Smooth muscle cell (in vitro differentiated cells): Measurements from ENCODE around the gene SLC2A13. TPM values are rescaled to one million over a fixed set of nuclear protein-coding genes. Genes with fewer than 3 reads are reported as not detected.
"Not testable (repeated sequence)": the region's sequence is repeated elsewhere in the genome, so short reads cannot be mapped to it uniquely, and the experiment has no call there.

Source experiments
- DNase-seq: peaks from one replicate; lab custom pipeline; 2025; ENCODE audit not compliant: unreplicated experiment; lab: John Stamatoyannopoulos, UW
- H2AFZ ChIP-seq: fragments of 200-600 bp; sonication (generic); 2 replicates; pipeline ENCODE4 v1.6.0; 2016; ENCODE audit warnings: antibody characterized with exemption, low read depth, mild to moderate bottlenecking
- H3F3A ChIP-seq: fragments of 200-600 bp; sonication (generic); 2 replicates; pipeline ENCODE4 v1.6.0; 2017; ENCODE audit warnings: antibody characterized with exemption, low read depth
- H3K27ac ChIP-seq: fragments of 200-600 bp; sonication (generic); 2 replicates; pipeline ENCODE4 v1.5.1; 2016; ENCODE audit warnings: low read depth, mild to moderate bottlenecking
- H3K27me3 ChIP-seq: fragments of 200-600 bp; sonication (generic); 2 replicates; pipeline ENCODE4 v1.6.1; 2016; ENCODE audit warnings: low read depth, mild to moderate bottlenecking
- H3K36me3 ChIP-seq: fragments of 200-600 bp; sonication (generic); 2 replicates; pipeline ENCODE4 v1.5.1; 2016; ENCODE audit warnings: low read depth
- H3K4me1 ChIP-seq: fragments of 200-600 bp; sonication (generic); 2 replicates; pipeline ENCODE4 v1.5.1; 2016; ENCODE audit warnings: low read depth
- H3K4me2 ChIP-seq: fragments of 200-600 bp; sonication (generic); 2 replicates; pipeline ENCODE4 v1.6.0; 2016; ENCODE audit warnings: mild to moderate bottlenecking
- H3K4me3 ChIP-seq: fragments of 200-600 bp; sonication (generic); 2 replicates; pipeline ENCODE4 v1.5.1; 2016; ENCODE audit warnings: mild to moderate bottlenecking
- H3K79me2 ChIP-seq: fragments of 200-600 bp; sonication (generic); 2 replicates; pipeline ENCODE4 v1.6.0; 2016; ENCODE audit warnings: low read depth, mild to moderate bottlenecking
- H3K9ac ChIP-seq: fragments of 200-600 bp; sonication (generic); 2 replicates; pipeline ENCODE4 v1.6.0; 2016; ENCODE audit warnings: low read depth
- H3K9me3 ChIP-seq: fragments of 200-600 bp; sonication (generic); replicated peaks from 2 replicates; pipeline ENCODE4 v1.5.1; 2016; ENCODE audit warnings: low read depth
- H4K20me1 ChIP-seq: fragments of 200-600 bp; sonication (generic); 2 replicates; pipeline ENCODE4 v1.6.0; 2016; ENCODE audit warnings: low read depth
- whole genome bisulfite sequencing: methylation state at CpG from one replicate; pipeline ENCODE4 v1.1.7; 2016; ENCODE audit warnings: low lambda C conversion rate; 5-methylcytosine and 5-hydroxymethylcytosine counted together
- polyA plus RNA-seq: library from polyadenylated mRNA; unstranded; fragments of >200 nt; fragmentation: Nextera tagmentation; extraction: Ambion mirVana; gene quantifications from 2 replicates; pipeline ENCODE4 v1.2.1, GENCODE V29; 2016
- total RNA-seq: library from RNA; depleted of rRNA; stranded (reverse); fragments of >200 nt; gene quantifications from 2 replicates; pipeline ENCODE4 v1.2.3, GENCODE V29; 2014
- TF ChIP-seq, protein P1 (sequence below): fragments of 200-600 bp; sonication (generic); IDR thresholded peaks from 2 replicates; pipeline ENCODE4 v1.5.1; 2017; ENCODE audit warnings: borderline replicate concordance, mild to moderate bottlenecking, antibody characterized with exemption; ENCODE audit not compliant: insufficient read depth, poor library complexity, severe bottlenecking

The SLC2A13 gene
- total and polyA plus RNA-seq, 2 experiments from 2014 or later = 9.6 to 27.4 TPM

DNA sequence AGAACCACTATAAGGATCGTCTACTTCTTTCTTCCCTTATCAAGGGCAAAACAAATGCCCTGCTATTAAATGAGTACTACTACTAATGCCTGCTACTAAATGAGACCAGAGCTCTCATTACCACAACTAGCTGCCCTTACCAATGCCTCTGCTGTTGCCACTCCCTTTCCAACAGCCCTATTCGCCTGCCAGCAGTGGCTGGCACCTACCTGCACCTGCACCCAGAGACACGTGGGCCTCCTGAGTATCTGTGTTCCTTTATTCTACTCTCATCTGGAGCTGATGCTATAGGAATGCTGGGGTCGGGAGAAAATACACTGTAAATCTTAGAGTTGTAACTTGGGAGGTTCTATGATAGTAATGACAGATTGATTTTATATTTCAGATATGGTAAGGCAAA, 174.7 kb downstream of the SLC2A13 start:
- no peak for DNase-seq
- Histone ChIP-seq H2AFZ (no peak overlapping the region), H3K4me1 (no peaks in the 10 kb centered on the region), H3K27ac (no peak overlapping the region), H3K79me2 (no peaks in the 10 kb centered on the region), H4K20me1 (peaks cover 5% of the 10 kb centered on the region), H3K9me3 (no peaks in the 10 kb centered on the region), H3K4me3 (no peak overlapping the region), H3K36me3 (no peaks in the 10 kb centered on the region), H3K27me3 (no peaks in the 10 kb centered on the region), H3K4me2 (no peak overlapping the region), H3K9ac (no peak overlapping the region), H3F3A (no peaks in the 10 kb centered on the region)
- WGBS = 78% methylated on average over 4 of the region's 4 CpGs
- TF ChIP-seq, protein P1, sequence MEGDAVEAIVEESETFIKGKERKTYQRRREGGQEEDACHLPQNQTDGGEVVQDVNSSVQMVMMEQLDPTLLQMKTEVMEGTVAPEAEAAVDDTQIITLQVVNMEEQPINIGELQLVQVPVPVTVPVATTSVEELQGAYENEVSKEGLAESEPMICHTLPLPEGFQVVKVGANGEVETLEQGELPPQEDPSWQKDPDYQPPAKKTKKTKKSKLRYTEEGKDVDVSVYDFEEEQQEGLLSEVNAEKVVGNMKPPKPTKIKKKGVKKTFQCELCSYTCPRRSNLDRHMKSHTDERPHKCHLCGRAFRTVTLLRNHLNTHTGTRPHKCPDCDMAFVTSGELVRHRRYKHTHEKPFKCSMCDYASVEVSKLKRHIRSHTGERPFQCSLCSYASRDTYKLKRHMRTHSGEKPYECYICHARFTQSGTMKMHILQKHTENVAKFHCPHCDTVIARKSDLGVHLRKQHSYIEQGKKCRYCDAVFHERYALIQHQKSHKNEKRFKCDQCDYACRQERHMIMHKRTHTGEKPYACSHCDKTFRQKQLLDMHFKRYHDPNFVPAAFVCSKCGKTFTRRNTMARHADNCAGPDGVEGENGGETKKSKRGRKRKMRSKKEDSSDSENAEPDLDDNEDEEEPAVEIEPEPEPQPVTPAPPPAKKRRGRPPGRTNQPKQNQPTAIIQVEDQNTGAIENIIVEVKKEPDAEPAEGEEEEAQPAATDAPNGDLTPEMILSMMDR = no peak

DNA sequence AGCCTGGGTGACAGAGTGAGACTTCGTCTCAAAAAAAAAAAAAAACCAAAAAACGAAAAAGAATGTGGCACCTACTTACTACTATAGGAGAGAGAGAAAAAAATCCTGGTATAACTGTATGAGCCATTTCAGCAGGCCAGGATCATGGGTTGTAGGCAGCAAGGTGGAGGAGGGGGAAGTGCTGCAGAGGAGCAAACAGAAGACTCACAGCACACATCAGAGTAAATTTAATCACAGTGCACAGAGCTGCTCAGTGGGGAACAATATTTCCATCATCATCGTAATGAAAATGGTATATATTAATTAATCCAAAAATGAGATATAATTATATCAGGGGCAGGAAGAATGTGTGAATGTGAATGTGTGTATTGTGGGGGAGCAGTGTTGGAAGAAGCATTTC, 175.8 kb downstream of the SLC2A13 start:
- no peaks in the 10 kb centered on the region for H3K79me2 ChIP-seq
- H2AFZ ChIP-seq = no peak overlapping the region
- no peak overlapping the region for H3K4me2 ChIP-seq
- H3K9me3 ChIP-seq = no peaks in the 10 kb centered on the region
- no peaks in the 10 kb centered on the region for H3K36me3 ChIP-seq
- H3K27me3 ChIP-seq = no peaks in the 10 kb centered on the region
- H3K27ac ChIP-seq = no peak overlapping the region
- no peak for DNase-seq
- peaks cover 5% of the 10 kb centered on the region for H4K20me1 ChIP-seq
- H3K4me1 ChIP-seq = no peaks in the 10 kb centered on the region
- no peaks in the 10 kb centered on the region for H3F3A ChIP-seq
- no peak overlapping the region for H3K4me3 ChIP-seq
- WGBS = 86% methylated on average over 3 of the region's 3 CpGs
- no peak overlapping the region for H3K9ac ChIP-seq
- TF ChIP-seq, protein P1 = no peak

- Histone ChIP-seq H3K4me3 (no peak overlapping the region), H3K9ac (no peak overlapping the region), H3K79me2 (no peaks in the 10 kb centered on the region), H3K36me3 (no peaks in the 10 kb centered on the region), H4K20me1 (peaks cover 5% of the 10 kb centered on the region), H3K27ac (no peak overlapping the region), H3K4me1 (no peaks in the 10 kb centered on the region), H3K9me3 (no peaks in the 10 kb centered on the region), H2AFZ (no peak overlapping the region), H3K4me2 (no peak overlapping the region), H3K27me3 (no peaks in the 10 kb centered on the region), H3F3A (no peaks in the 10 kb centered on the region)
- TF ChIP-seq, protein P1 = no peak
- DNase-seq = no peak
- 97% methylated on average over 1 of the region's 1 CpG for WGBS
These were observed 177.5 kb downstream of the SLC2A13 start for GRCh38 chr12:39928181-39928899.

- no peak overlapping the region for H3K9ac ChIP-seq
- no peaks in the 10 kb centered on the region for H3K36me3 ChIP-seq
- TF ChIP-seq, protein P1 = no peak
- H2AFZ ChIP-seq = no peak overlapping the region
- H3K27ac ChIP-seq = no peak overlapping the region
- no peaks in the 10 kb centered on the region for H4K20me1 ChIP-seq
- DNase-seq = no peak
- no peaks in the 10 kb centered on the region for H3K9me3 ChIP-seq
- H3F3A ChIP-seq = no peaks in the 10 kb centered on the region
- H3K79me2 ChIP-seq = no peaks in the 10 kb centered on the region
- no peaks in the 10 kb centered on the region for H3K27me3 ChIP-seq
- no peaks in the 10 kb centered on the region for H3K4me1 ChIP-seq
- no peak overlapping the region for H3K4me3 ChIP-seq
- WGBS = 83% methylated on average over 5 of the region's 5 CpGs
- H3K4me2 ChIP-seq = no peak overlapping the region
These were observed 182.5 kb downstream of the SLC2A13 start for GRCh38 chr12:39923364-39923763.

DNA sequence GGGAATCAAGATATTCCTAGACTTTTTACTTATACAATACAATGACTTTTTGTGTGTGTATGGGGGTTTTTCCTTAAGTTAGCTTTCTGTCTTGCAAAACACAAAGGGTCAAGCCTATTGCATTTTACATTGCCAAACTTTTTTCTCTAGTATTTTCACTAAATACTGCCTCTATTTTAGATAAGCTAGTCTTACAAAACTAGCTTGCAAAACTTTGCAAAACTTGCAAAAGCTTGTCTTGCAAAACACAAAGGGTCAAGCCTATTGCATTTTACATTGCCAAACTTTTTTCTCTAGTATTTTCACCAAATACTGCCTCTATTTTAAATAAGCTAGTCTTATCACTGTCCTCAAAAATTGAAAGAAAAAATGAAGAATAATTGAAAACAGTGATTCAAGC, 183.3 kb downstream of the SLC2A13 start:
- H3K27ac ChIP-seq, H3K9me3 ChIP-seq, H3K9ac ChIP-seq, H4K20me1 ChIP-seq, H3K4me3 ChIP-seq, H3K27me3 ChIP-seq, H3K36me3 ChIP-seq, H3K4me1 ChIP-seq, H3K4me2 ChIP-seq, DNase-seq, H2AFZ ChIP-seq, H3K79me2 ChIP-seq, H3F3A ChIP-seq: not testable (repeated sequence)
